Measurements from ENCODE around the gene FAM161A. TPM values are rescaled to one million over a fixed set of nuclear protein-coding genes. Genes with fewer than 3 reads are reported as not detected.

The FAM161A gene
- total RNA-seq = 1.00 and 1.9 TPM in 2 replicates

GRCh38 chr2:61853847-61854563 is at the start of gene FAM161A:
Gene FAM161A, minus strand, starts transcription at chr2:61854060. Its CDS starts 19 bp downstream, at chr2:61854041.

GRCh38 chr2:61888267-61889055 is 34.6 kb upstream of the FAM161A start, which contains the start of gene CCT4:
Gene CCT4, minus strand, starts transcription at chr2:61888656. Its CDS starts 149 bp downstream, at chr2:61888507.

Other genes with a start within 250 kb of the FAM161A start
- 133 and 157 TPM in 2 replicates for gene CCT4, start 34.6 kb upstream of the FAM161A start, total RNA-seq
- 41.5 and 44.5 TPM in 2 replicates for gene COMMD1, start 51.6 kb upstream of the FAM161A start, total RNA-seq

Data from smooth muscle cell of bladder (primary cell).